IPS DF 6.9 (cell line): ENCODE results near the gene PIP5K1C.
"Not testable (repeated sequence)": the region's sequence is repeated elsewhere in the genome, so short reads cannot be mapped to it uniquely, and the experiment has no call there.

ENCODE experiments used
- DNase-seq: peaks from one replicate; pipeline ENCODE4 v3.0.0-alpha.2; 2013; ENCODE audit warnings: low read depth, low spot score
- H3K27ac ChIP-seq: one replicate; pipeline ENCODE4 v1.5.1; 2013; ENCODE audit warnings: low read length, control low read depth
- H3K27me3 ChIP-seq: 2 replicates; pipeline ENCODE4 v1.6.1; 2013; ENCODE audit warnings: mild to moderate bottlenecking, low read length; ENCODE audit not compliant: control insufficient read depth, insufficient read depth
- H3K36me3 ChIP-seq: 2 replicates; pipeline ENCODE4 v1.6.1; 2013; ENCODE audit warnings: low read length; ENCODE audit not compliant: control insufficient read depth, insufficient read depth
- H3K4me1 ChIP-seq: 2 replicates; pipeline ENCODE4 v1.6.1; 2013; ENCODE audit warnings: low read length; ENCODE audit not compliant: control insufficient read depth, insufficient read depth
- H3K4me3 ChIP-seq: 2 replicates; pipeline ENCODE4 v1.5.1; 2013; ENCODE audit warnings: mild to moderate bottlenecking, low read length
- H3K9me3 ChIP-seq: 2 replicates; pipeline ENCODE4 v1.6.1; 2013; ENCODE audit warnings: low read length, inconsistent platforms; ENCODE audit not compliant: control insufficient read depth, insufficient read depth
- WGBS: extraction: QIAGEN DNeasy Blood & Tissue Kit; methylation state at CpG from one replicate; pipeline ENCODE4 v1.1.7; 2013; ENCODE audit warnings: mixed read lengths, missing lambda C conversion rate; ENCODE audit not compliant: insufficient read length, insufficient coverage; 5-methylcytosine and 5-hydroxymethylcytosine counted together

The PIP5K1C gene

GRCh38 chr19:3593156-3593555, 107.1 kb downstream of the PIP5K1C start:
- Histone ChIP-seq H3K27ac (no peak overlapping the region), H3K4me1 (no peaks in the 10 kb centered on the region), H3K36me3 (no peaks in the 10 kb centered on the region; the same call in 1 of the 2 replicates), H3K27me3 (no peaks in the 10 kb centered on the region), H3K4me3 (no peak overlapping the region), H3K9me3 (no peaks in the 10 kb centered on the region; the same call in none of the 2 replicates)
- no CpG with 5 or more reads among the region's 11 CpGs for WGBS
- DNase-seq: no peak

DNA sequence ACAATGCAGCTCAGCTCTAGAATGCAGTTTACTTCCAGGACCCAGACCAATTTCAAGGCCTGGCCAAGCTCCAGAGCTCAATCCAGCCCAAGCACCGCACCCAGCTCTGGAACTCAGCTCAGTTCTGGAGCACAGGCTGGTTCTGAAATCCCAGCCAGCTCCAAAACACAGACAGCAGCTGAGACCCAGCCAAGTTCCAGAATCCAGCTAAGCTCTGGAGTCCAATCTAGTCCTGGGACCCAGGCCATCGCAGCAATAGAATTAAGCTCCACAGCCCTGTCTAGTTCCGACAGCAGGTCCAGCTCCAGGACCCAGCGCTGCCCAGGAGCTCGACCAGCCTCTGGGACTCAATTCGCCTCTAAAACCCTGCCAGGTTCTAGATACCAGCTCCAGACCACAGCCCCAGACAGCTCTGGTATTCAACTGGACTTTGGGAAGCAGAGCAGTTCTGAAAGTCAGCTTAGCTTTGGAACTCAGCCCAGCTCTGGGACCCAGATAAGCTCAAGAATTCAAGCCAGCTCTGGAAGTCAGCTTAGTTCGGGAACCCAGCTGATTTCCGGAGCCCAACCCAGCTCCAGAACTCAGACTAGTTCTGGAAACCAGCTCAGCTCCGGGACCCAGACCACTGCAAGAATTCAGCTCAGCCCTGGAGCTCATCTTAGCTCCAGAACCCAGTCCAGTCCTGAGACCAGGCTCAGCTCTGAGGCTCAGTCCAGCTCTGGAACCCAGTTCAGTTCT, 108.2 kb downstream of the PIP5K1C start:
- no peak for DNase-seq
- no peaks in the 10 kb centered on the region for H3K4me1 ChIP-seq
- no peak overlapping the region for H3K27ac ChIP-seq
- no peaks in the 10 kb centered on the region for H3K27me3 ChIP-seq
- no peak overlapping the region for H3K4me3 ChIP-seq
- no peaks in the 10 kb centered on the region; the same call in none of the 2 replicates for H3K9me3 ChIP-seq
- no CpG with 5 or more reads among the region's 9 CpGs for WGBS
- no peaks in the 10 kb centered on the region; the same call in 1 of the 2 replicates for H3K36me3 ChIP-seq

DNA sequence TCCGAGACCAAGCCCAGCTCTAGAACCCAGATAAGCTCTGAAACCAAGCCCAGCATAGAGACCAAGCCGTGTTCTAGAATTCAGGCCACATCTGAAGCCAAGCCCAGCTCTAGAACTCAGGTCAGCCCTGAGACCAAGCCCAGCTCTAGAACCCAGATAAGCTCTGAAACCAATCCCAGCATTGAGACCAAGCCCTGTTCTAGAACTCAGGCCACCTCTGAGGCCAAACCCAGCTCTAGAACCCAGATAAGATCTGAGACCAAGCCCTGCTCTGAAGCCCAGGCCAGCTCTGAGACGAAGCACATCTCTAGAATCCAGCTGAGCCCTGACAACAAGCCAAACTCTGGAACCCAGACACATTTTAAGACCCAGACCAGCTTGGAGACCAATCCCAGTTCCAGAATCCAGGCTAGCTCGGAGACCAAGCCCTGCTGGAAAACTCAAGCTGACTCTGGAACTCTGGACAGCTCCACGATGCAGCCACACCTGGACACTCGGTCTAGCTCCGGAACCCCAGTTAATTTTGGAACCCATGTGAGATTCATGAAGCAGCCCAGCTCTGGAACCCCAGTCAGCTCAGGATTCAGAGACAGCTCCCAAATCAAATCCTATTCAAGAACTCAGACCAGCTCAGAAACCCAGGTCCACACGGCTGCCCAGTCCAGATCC, 109.1 kb downstream of the PIP5K1C start:
- no peak for DNase-seq
- H3K9me3 ChIP-seq: no peaks in the 10 kb centered on the region; the same call in none of the 2 replicates
- H3K36me3 ChIP-seq: no peaks in the 10 kb centered on the region; the same call in 1 of the 2 replicates
- H3K27me3 ChIP-seq: no peaks in the 10 kb centered on the region
- no peak overlapping the region for H3K4me3 ChIP-seq
- H3K4me1 ChIP-seq: no peaks in the 10 kb centered on the region
- no peak overlapping the region for H3K27ac ChIP-seq
- WGBS: no CpG with 5 or more reads among the region's 8 CpGs

GRCh38 chr19:3589949-3590348, 110.3 kb downstream of the PIP5K1C start:
- no peaks in the 10 kb centered on the region for H3K4me1 ChIP-seq
- WGBS: no CpG with 5 or more reads among the region's 22 CpGs
- no peak overlapping the region for H3K27ac ChIP-seq
- H3K36me3 ChIP-seq: no peaks in the 10 kb centered on the region; the same call in 1 of the 2 replicates
- no peak for DNase-seq
- no peak overlapping the region for H3K4me3 ChIP-seq
- no peaks in the 10 kb centered on the region; the same call in none of the 2 replicates for H3K9me3 ChIP-seq
- H3K27me3 ChIP-seq: peaks cover 4% of the 10 kb centered on the region; the same call in 1 of the 2 replicates

GRCh38 chr19:3589439-3589838, 110.8 kb downstream of the PIP5K1C start:
- no peak overlapping the region for H3K4me3 ChIP-seq
- H3K27me3 ChIP-seq: peaks cover 4% of the 10 kb centered on the region; the same call in 1 of the 2 replicates
- no peak overlapping the region for H3K27ac ChIP-seq
- DNase-seq: no peak
- H3K9me3 ChIP-seq: no peaks in the 10 kb centered on the region; the same call in none of the 2 replicates
- H3K4me1 ChIP-seq: no peaks in the 10 kb centered on the region
- no CpG with 5 or more reads among the region's 11 CpGs for WGBS
- no peaks in the 10 kb centered on the region; the same call in 1 of the 2 replicates for H3K36me3 ChIP-seq

- Histone ChIP-seq H3K9me3 (no peaks in the 10 kb centered on the region; the same call in none of the 2 replicates), H3K27ac (no peak overlapping the region), H3K27me3 (peaks cover 4% of the 10 kb centered on the region; the same call in 1 of the 2 replicates), H3K4me3 (no peak overlapping the region), H3K4me1 (no peaks in the 10 kb centered on the region), H3K36me3 (no peaks in the 10 kb centered on the region; the same call in 1 of the 2 replicates)
- WGBS: no CpG with 5 or more reads among the region's 31 CpGs
- DNase-seq: no peak
Measured at GRCh38 chr19:3586707-3587346, 113.4 kb downstream of the PIP5K1C start.

GRCh38 chr19:3586127-3586626, 114.1 kb downstream of the PIP5K1C start:
- no peak overlapping the region for H3K27ac ChIP-seq
- DNase-seq: no peak
- no peaks in the 10 kb centered on the region; the same call in 1 of the 2 replicates for H3K9me3 ChIP-seq
- peak overlapping the region; percentile 21; the same call in 1 of the 2 replicates for H3K4me3 ChIP-seq
- no peaks in the 10 kb centered on the region for H3K4me1 ChIP-seq
- H3K27me3 ChIP-seq: peaks cover 4% of the 10 kb centered on the region; the same call in 1 of the 2 replicates
- WGBS: no CpG with 5 or more reads among the region's 16 CpGs
- H3K36me3 ChIP-seq: no peaks in the 10 kb centered on the region; the same call in 1 of the 2 replicates

DNA sequence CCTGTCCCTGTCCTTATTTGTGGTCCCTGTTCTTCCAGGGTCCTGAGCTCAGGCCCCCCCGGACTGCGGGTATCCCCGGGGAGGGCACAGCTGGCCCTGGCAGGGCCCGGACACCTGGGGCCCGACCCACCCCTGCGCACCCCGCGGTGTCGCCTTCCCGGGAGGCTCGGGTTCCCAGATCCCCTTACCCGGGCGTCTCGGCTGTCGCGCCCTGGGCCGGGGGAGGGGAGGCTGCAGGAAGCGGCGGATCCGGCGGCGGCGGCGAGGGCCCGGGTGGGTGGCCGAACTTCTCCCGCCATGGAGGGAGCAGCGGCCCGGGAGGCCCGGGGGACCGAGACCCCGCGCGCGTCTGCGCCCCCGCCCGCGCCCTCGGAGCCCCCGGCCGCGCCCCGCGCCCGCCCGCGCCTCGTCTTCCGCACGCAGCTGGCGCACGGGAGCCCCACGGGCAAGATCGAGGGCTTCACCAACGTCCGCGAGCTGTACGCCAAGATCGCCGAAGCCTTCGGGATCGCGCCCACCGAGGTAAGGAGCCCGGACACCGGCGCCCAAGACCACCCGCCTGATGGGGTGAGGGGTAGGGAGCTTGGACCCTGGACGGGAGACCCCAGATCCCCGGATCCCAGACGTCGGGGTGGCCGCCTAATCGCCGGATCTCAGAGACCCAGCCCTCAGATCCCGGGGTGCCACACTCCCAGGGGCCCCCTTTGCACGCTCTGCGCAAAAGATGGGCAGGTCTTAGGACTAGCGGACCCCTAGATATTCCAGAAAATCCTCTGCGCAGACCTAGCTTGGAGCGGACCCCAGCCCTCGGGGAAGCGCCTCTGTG, 114.8 kb downstream of the PIP5K1C start, which contains the start of gene GIPC3:
Gene GIPC3, plus strand, starts transcription at position 178 of the 826 bp plus-strand sequence. Its CDS starts 120 bp downstream, at position 298.
- WGBS: no CpG with 5 or more reads among the region's 84 CpGs
- peak within 1 kb of the TSS; percentile 21; the same call in 1 of the 2 replicates for H3K4me3 ChIP-seq

DNA sequence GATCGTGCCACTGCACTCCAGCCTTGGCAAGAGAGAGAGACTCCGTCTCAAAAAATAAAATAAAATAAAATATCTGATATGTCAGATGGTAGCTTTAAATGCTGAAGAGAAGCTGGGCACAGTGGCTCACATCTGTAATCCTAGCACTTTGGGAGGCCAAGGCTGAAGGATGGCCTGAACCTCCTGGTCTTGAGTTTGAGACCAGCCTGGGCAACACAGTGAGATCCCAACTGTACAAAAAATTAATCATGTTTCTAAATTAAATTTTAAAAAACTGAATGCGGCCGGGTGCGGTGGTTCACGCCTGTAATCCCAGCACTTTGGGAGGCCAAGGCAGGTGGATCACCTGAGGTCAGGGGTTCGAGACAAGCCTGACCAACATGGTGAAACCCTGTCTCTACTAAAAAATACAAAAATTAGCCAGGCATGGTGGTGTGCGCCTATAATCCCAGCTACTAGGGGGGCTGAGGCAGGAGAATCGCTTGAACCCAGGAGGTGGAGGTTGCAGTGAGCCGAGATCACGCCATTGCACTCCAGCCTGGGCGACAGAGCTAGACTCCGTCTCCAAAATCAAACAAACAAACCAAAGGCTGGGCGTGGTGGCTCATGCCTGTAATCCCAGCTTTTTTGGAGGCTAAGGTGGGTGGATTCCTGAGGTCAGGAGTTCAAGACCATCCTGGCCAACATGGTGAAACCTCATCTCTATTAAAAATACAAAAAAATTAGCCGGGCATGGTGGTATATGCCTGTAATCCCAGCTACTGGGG, 116.0 kb downstream of the PIP5K1C start:
- H3K36me3 ChIP-seq, H3K9me3 ChIP-seq, H3K4me1 ChIP-seq, H3K4me3 ChIP-seq, H3K27me3 ChIP-seq, H3K27ac ChIP-seq, DNase-seq: not testable (repeated sequence)
- WGBS: no CpG with 5 or more reads among the region's 15 CpGs

More for the DNA sequence above, 114.8 kb downstream of the PIP5K1C start, which contains the start of gene GIPC3:
- H3K27me3 ChIP-seq: peaks cover 4% of the 10 kb centered on the region; the same call in 1 of the 2 replicates
- no peaks in the 10 kb centered on the region for H3K4me1 ChIP-seq
- no peaks in the 10 kb centered on the region for H3K9me3 ChIP-seq
- H3K27ac ChIP-seq: no peak within 1 kb of the TSS
- no peak for DNase-seq
- H3K36me3 ChIP-seq: no peaks in the 10 kb centered on the region; the same call in 1 of the 2 replicates
